Measurements from ENCODE around the gene PTDSS2. TPM values are rescaled to one million over a fixed set of nuclear protein-coding genes. Genes with fewer than 3 reads are reported as not detected.

PTDSS2 gene
- total RNA-seq, 1 experiment from 2014 or later, result 49.5 TPM

- TF ChIP-seq SP1 (CRISPR knock-in tag; conservative IDR thresholded peaks at IDR 0.05) (no peak), ERG (CRISPR knock-in tag; IDR thresholded peaks at IDR 0.05) (no peak), ZNF512 (CRISPR knock-in tag; IDR thresholded peaks at IDR 0.05; ENCODE audit: borderline replicate concordance) (no peak)
- no peak for DNase-seq (ENCODE audit: low spot score)
- POLR2A ChIA-PET, result no interaction called here
- no peak overlapping the region for H3K4me3 Mint-ChIP-seq
- no peak overlapping the region for H3K27ac Mint-ChIP-seq
- peaks cover 14% of the 10 kb centered on the region for H3K4me1 Mint-ChIP-seq
- no peaks in the 10 kb centered on the region for H3K9me3 Mint-ChIP-seq
- peaks cover 3% of the 10 kb centered on the region; the same call in 1 of the 2 replicates for H3K27me3 Mint-ChIP-seq (ENCODE audit: low read depth)
- H3K36me3 Mint-ChIP-seq, result peaks cover 3% of the 10 kb centered on the region; the same call in 1 of the 2 replicates
- CTCF ChIA-PET, result interaction anchor here (0.7 to 5.9 kb wide), 3 partner anchors 40 to 78 kb away, joined by 3 to 71 read pairs (median 3); no protein-coding TSS in a partner anchor
- ATAC-seq, result no peak
Observed at GRCh38 chr11:446891-447290, 3.2 kb upstream of the PTDSS2 start.

GRCh38 chr11:447923-448731, 2.0 kb upstream of the PTDSS2 start:
- ATAC-seq (peak; percentile 62), DNase-seq (ENCODE audit: low spot score) (peak; percentile 96)
- peak overlapping the region; percentile 94 for H3K27ac Mint-ChIP-seq
- H3K4me1 Mint-ChIP-seq, result peaks cover 14% of the 10 kb centered on the region
- peaks cover 3% of the 10 kb centered on the region; the same call in 1 of the 2 replicates for H3K27me3 Mint-ChIP-seq (ENCODE audit: low read depth)
- peaks cover 7% of the 10 kb centered on the region; the same call in 1 of the 2 replicates for H3K36me3 Mint-ChIP-seq
- H3K9me3 Mint-ChIP-seq, result no peaks in the 10 kb centered on the region
- ChIA-PET POLR2A (interaction anchor here (1.0 to 1.8 kb wide), 5 partner anchors 15 to 168 kb away, joined by 3 to 9 read pairs (median 5); partner anchors contain the start of gene RNH1), CTCF (interaction anchor here (0.5 to 5.9 kb wide), 38 partner anchors 8 to 278 kb away, joined by 3 to 71 read pairs (median 4); partner anchors contain the start of genes B4GALNT4, BET1L, PHRF1 and PKP3)
- H3K4me3 Mint-ChIP-seq, result peak overlapping the region; percentile 82
- no peak for TF ChIP-seq CDX4 (CRISPR knock-in tag; IDR thresholded peaks at IDR 0.05; ENCODE audit: borderline replicate concordance)
- TF ChIP-seq ARID4B (CRISPR knock-in tag; IDR thresholded peaks at IDR 0.05; ENCODE audit: borderline replicate concordance), result no peak
- peak; percentile 92; the same call in 1 of the 2 replicates for TF ChIP-seq MAX (CRISPR knock-in tag; IDR thresholded peaks at IDR 0.05)
- 0 out of 2 replicates have a peak, but pooled peaks have one; percentile 44 for TF ChIP-seq ZNF281 (CRISPR knock-in tag; IDR thresholded peaks at IDR 0.05)
- no peak for TF ChIP-seq RORB (CRISPR knock-in tag; IDR thresholded peaks at IDR 0.05)
- TF ChIP-seq SOX15 (CRISPR knock-in tag; IDR thresholded peaks at IDR 0.05), result no peak
- TF ChIP-seq CTCF (IDR thresholded peaks at IDR 0.05), result peak; percentile 45; the same call in 1 of the 2 replicates
- TF ChIP-seq ETV6 (CRISPR knock-in tag; IDR thresholded peaks at IDR 0.05), result peak; percentile 72
- no peak for TF ChIP-seq PRRX2 (CRISPR knock-in tag; IDR thresholded peaks at IDR 0.05)
- TF ChIP-seq CREB1 (CRISPR knock-in tag; IDR thresholded peaks at IDR 0.05), result peak; percentile 44; the same call in 1 of the 2 replicates
- peak; percentile 89 for TF ChIP-seq USF1 (CRISPR knock-in tag; IDR thresholded peaks at IDR 0.05)
- TF ChIP-seq ZNF423 (CRISPR knock-in tag; IDR thresholded peaks at IDR 0.05), result peak; percentile 62; the same call in 1 of the 2 replicates
- TF ChIP-seq E2F1 (CRISPR knock-in tag; IDR thresholded peaks at IDR 0.05), result 0 out of 2 replicates have a peak, but pooled peaks have one; percentile 36
- 0 out of 2 replicates have a peak, but pooled peaks have one; percentile 45 for TF ChIP-seq SMAD4 (CRISPR knock-in tag; IDR thresholded peaks at IDR 0.05)
